Activated CD4-positive, alpha-beta T cell treated with anti-CD3 and anti-CD28 coated beads, Interleukin-2, amount 50 U/mL, for 16 hours (primary cell): Measurements from ENCODE around the gene DTD1.

Experiments used
- DNase-seq: peaks from one replicate; pipeline ENCODE4 v3.0.0-alpha.2; 2020

Gene DTD1

DNA sequence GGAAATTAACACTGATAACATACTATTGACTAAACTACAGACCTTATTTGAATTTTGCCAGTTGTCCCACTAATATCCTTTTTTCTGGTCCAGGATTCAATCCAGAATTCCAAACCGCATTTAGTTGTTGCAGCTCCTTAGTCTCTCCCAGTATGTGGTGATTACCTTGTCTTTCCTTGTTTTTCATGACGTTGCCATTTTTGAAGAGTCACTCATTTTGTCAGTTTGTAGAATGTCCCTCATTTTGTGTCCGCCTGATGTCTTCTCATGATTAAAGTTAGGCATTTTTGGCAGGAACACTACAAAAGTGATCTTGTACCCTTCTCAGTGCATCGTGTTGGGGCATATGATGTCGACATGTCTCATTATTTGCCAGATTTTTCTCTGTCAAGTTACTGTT, 33.1 kb downstream of the DTD1 start:
- DNase-seq: no peak

DNA sequence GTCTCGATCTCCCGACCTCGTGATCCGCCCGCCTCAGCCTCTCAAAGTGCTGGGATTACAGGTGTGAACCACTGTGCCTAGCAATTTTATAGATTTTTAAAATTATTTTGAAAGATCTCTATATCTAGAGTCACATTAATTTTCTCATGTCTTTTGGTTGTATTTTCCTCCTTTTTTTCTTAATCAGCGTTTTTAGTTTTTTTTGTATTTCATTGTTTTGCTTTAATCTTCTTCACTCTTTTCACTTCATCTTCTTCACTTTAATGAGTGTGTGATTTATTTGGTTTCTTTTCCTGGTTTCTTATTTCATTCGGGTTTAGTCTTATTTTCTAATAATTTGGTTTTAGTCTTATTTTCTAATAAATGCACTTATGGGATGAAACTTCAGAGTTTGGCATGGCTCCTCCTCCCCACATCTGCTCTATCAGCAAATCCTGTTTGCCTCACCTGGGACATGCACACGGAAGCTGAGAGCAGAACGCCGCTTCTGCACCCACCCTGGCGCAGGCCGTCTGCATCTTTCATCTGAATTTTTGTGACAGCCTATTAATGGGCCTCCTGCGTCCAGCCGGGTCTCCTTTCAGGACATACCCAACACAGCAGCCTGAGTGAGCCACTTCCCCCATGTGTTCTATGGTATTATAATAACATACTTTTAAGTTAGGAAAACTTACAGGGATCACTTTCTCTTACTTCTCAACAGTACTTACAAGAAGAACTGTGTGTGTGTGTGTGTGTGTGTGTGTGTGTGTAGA, 35.5 kb downstream of the DTD1 start:
- no peak for DNase-seq

DNA sequence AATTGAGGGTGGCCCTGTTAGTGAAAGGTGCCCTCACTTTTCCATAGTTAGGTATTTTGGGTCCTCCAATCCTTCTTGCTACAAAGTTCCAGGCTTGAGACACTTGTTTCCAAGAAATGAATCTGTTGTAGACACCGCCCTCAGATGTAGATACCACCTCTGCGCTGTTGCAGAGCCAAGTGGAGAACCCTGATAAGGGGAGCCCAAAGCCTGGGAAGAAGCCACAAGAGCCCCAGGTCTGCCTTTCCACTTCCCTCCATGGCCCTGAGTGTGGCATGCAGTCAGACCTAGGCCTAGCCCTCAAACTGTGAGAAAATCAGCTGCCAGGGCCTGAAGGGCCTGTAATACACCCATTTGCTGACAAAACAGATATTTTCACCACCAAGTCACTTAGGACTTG, 37.1 kb downstream of the DTD1 start:
- DNase-seq: no peak

DNA sequence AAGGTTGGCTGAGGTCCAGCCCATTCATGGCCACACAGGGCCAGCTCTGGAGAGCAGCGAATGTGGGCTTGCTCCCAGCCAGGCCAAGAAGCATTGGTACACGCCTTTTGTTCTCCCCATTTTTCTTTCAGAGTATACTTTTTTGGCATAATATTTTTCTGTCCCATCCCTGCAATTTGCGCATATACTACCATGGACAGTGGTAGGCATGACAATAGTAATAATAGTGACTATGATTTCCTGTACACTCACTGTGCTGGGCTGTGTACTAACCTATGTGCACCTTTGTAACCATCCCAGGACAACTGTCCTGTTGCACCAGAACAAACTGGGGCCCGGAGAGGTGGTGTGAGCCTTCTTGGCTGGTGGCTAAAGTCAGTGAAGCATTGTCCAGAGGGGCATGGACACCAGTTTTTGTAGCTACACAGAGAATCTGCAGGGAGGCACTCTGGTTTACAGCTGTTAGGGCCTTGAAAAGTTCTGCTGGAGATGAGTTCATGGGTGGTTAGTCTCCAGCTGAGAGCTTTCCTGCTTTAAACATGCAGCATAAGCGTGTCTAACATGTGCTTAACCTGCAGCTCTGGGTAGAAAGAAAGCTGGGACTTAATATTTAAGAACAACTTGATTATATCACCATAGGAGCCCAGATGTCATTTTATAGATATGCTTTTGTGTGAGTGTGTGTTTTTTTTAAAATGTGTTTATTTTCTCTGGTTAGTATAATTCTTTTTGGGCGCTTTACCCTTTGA, 38.2 kb downstream of the DTD1 start:
- DNase-seq: no peak

DNA sequence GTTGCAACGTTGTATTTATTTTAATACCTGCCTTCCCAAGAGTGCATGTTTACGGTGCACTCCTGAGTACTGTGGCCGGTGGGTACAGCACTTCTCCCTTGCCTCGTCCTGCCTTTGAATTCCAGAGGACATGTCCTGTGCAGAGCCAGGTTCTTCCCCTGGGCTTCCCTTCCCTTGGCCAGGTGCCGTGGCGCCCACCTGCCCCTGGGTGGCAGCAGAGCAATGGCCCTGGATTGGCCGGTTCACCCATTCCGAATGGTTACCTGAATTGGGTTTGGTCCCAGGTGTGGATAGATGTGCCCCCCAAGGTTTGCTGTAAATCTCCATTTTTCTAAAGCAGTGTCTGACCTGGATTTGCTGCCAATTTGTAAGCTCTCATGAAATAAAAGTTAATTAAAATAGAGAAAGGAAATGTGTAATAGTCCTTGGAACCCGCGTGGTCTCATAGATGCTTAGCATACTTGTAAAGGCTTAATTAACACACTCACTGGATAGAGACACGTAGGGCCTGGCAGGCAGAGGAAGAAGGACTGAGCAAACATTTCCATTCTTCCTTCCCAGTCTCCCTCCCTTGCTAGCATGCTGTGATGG, 40.6 kb downstream of the DTD1 start:
- DNase-seq: no peak

DNA sequence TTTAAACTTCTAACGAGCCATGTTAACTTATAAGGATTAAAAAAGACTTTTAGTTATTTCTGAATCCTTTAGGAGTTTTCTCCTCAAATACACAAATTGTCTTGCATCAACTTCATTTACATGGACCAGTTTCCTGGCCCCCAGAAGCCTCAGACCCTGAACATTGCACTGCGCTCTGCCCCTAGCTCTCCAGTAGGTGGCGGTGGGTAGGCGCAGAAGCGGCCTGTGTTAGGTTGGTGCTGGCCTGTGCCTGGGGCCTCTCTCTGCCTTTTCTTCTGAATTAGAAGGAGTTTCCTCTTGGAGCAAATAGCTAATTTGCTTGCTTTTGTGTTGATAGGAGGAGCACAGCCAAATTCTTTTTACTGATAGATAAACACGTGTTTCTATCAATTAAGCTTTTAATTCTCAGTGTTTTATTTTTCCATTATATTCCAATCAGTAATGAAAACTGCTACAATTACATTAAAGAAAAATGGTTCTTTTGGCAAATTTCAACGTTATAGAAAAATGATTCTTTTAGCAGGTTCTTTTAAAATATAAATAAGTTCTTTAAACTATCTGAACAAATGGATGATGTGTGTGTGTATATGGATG, 44.4 kb downstream of the DTD1 start:
- DNase-seq: peak; percentile 61

DNA sequence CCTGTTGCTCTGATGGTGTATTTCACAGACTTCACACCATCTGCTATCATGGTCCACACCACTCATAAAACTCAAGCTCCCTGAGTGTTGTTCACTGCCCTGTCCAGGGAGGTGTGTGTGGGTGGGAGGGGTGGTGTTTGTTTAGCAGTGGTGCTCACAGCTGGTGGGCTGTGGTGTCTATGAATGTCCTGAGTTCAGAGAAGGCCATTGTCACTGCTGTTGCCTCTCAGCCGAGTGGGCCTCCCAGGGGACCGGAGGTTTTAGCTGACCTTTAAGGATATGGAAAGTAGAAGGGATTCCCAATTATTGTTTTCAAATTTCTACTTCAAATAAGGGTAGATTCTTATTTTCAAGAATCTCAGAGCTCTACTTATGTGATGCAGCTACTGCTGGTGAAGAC, 45.6 kb downstream of the DTD1 start:
- DNase-seq: no peak

DNA sequence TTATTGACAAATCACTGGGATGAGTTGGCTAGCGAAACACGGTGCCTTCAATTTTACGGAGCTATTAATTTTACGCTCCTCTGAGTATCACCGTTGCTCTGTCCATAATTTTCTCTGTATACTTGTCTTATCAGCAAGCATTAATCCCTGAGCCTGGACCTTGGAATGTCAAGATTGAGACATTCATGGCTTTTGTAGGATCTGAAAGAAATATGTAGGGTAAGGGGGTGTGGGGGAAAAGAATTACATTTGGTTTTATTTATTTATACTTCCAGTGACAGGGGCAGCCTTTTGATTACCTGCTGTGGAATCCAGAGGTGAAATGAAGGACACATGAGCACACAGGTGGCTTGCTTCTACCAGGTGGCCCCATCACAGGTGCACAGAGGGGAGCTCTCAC, 46.6 kb downstream of the DTD1 start:
- DNase-seq: no peak

DNA sequence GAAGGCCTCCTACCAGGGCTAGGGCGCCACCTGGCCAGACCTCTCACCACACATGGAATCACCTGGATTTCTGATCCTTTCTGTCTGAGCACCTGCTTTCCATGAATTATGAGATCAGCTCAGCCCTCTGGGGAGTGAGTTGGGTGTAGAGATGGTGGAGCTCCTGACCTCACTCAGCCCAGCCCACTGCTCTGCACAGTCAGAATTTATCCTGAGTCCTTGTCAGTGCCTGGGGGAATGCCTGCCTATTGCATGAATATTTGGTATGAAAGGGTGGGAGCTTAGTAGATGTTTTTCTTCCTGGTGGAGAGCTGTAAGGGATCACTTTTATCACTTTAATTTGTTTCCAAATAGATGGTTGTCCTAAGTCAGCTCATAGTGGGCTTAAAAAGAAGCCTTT, 47.5 kb downstream of the DTD1 start:
- no peak for DNase-seq

DNA sequence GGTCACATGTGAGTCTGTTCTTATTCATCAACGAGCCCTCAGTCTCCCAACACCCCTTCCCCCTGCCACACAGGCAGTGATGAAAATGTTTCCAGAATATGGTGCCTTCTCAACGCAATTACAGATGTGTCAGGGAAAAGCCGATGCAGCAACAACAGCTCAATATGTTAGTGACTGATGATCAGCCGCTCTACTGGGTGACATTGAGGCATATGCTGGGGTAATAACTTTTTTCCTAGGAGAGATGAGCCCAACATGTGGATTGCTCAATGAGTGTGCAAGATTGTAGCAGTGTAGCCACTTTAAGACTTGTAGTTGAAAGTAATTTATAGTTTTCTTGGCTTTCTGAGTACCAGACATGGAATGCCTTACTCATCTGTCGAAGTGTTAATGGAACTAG, 49.4 kb downstream of the DTD1 start:
- DNase-seq: no peak

DNA sequence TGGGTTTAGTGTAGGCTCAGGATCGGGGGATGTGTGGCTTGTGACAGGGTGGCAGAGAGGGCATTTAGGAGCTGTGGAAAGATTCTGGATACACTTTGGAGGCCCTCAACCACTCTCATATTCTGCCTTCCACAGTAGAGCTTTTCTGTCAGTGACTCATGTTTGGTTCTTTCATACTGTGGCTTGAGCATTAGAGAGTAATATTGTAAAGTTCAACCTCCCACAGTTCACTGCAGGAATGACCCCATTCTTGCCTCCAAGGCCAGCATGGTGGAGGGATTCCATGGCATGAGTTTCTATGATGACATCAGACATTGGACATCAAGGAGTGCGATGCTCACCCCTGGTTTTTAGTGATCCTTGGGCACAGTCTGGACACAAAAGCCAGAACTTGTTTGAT, 50.9 kb downstream of the DTD1 start:
- DNase-seq: no peak

DNA sequence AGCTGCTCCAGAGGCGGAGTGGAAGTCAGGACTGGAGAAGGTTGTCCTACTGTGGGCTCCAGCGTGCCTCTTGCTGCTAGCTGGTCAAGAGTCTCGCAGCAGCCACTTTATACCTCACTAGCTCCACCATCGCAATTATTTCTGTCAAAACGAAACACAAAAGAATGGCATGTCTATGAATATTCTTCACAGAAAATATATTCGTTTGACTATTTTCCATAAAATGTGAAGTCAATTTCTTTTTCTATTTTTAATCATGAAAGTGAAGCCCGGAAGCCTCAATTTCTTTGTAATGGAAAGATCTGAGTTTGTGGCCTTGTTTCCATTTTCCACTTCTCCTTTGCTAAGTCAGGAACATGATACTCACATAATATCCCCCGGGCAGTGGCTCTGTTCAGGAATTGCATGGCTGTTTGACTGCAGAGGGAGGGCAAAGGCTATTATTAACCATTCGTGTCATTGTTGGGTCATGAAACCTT, 51.7 kb downstream of the DTD1 start:
- DNase-seq: no peak

DNA sequence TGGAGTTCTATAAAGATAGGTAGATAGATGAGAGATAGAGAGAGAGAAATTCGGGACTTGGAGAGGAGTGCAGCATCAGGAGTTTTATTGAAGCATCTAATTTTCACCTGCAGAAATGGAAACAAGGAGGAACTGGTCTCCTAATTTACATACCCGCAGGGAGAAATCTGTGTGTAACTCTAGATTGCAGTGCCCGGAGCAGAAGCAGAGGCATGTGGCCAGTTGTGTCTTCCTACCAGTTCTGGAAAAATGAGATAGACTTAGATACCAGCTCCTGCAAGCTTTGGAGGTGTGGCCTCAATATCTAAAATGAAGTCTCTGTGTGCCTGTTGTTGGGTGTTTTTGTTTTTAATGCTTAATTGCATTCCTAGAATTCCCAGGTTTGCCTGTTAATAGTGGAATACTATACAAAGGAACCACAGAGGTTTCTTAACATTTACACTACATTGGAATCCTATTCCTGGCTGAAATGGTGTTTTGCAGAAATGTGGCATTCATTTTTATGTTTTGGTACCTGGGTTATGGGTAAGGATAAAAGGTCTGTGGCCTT, 57.4 kb downstream of the DTD1 start:
- no peak for DNase-seq

DNA sequence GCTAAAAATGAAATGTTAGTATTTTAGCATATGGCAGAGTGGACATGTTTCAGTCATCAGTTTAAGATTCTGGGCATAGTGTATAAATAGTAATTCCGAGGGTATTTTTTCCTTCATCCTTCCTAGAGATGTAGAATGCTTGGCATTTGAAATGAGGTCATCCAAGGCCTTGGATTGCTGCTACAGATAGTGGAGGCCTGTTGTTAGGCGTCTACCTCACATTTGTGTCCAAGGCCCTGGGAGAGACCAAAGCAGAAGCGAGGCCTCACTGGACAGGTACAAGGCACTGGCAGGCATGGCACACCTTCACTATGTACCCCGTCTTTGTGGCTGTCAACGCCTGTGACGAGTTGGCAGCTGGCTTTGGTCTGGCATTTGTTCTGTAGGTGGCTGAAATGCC, 58.0 kb downstream of the DTD1 start:
- DNase-seq: no peak

DNA sequence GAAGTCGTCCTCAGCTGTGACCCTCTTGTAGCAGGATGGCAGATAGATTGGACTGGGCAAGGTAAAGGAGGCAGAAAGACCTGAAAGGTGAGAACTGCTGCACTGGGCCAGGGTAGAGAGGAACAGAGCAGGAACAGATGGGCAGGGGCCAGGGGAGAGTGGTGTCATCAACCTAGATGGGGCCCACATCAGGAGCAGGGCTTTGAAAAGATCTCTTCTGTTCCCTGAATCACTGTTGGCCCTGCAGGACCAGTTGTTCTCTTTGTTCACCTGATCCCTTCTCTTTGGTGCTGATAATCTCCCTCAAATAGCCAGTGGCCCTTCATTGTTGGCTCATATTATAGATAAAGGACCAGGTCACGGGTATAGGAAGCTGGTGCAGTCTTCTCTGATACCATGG, 59.9 kb downstream of the DTD1 start:
- no peak for DNase-seq

DNA sequence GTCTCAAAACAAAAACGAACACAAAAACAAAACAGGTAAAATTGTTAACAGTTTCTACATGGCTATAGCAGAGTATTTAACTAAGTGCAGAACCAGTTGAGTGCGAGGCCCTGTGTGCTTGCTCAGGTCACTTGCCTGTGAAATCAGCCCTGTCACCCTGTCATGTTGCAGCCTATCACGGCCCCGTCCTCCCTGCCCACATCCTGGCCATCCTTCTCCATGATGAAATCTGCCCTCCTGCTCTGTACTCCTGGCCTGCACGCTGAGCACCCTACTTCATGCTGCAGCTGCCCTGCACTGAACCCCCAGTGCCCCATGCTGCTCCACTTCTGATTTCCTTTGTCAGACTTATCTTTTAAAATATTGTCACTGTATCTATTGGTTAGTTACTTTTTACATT, 62.4 kb downstream of the DTD1 start:
- DNase-seq: no peak

DNA sequence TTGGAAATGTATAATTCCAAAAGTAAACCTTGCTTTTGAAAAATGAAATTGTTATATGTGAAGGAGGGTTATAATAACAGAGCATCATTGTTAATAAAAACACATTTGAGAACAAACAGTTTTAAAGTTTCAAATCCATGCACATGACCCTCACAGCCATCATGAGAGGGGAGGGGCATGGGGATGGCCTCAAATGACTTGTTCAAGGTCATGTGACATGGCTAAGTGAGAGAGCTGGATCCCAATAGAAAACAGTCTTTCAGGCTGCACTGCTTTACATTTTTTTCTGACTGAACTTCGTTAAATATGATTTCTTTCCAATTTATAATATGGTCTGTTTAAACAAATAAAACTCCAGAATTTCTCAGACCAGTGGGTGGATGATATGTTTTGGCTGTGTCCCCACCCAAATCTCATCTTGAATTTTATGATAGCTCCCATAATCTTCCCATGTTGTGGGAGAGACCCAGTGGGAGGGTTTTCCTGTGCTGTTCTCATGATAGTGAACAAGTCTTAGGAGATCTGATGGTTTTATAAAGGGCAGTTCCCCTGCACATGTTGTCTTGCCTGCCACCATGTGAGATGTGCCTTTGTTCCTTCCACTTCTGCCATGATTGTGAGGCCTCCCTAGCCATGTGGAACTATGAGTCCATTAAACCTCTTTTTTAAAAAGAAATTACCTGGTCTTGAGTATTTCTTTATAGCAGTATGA, 66.0 kb downstream of the DTD1 start:
- DNase-seq: no peak

DNA sequence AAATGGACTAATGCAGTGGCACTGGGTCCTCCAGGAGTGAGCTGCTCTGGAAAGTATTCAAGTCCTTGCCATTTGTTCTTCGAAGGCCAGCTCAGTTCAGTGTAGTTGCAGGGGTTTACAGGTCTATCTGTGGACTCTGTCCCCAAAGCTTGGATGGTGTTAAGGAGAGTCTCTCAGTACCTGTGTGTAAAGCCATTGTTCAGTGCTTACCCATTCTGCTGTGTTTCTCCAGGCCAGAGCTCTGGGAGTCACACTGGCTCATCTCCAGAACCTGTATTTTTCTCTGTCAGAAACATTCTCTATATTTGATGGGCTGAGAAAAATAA, 66.6 kb downstream of the DTD1 start:
- DNase-seq: no peak

DNA sequence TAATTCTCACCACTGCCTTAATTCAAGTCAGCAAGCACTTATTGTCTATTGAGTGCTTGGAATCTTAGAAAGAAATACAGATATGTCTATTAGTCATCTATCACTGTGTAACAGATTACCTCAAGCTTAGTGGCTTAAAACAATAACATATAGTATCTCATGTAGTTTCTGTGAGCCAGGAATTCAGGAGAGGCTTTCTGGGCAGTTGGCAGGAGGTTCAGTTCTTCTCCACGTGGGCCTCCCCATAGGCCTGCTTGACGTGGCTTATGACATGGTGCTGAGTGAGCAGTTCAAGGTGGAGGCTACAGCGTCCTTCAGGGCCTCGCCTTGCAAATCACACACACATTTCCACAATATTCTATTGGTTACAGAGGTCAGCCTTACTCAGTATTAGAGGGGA, 69.7 kb downstream of the DTD1 start:
- no peak for DNase-seq

DNA sequence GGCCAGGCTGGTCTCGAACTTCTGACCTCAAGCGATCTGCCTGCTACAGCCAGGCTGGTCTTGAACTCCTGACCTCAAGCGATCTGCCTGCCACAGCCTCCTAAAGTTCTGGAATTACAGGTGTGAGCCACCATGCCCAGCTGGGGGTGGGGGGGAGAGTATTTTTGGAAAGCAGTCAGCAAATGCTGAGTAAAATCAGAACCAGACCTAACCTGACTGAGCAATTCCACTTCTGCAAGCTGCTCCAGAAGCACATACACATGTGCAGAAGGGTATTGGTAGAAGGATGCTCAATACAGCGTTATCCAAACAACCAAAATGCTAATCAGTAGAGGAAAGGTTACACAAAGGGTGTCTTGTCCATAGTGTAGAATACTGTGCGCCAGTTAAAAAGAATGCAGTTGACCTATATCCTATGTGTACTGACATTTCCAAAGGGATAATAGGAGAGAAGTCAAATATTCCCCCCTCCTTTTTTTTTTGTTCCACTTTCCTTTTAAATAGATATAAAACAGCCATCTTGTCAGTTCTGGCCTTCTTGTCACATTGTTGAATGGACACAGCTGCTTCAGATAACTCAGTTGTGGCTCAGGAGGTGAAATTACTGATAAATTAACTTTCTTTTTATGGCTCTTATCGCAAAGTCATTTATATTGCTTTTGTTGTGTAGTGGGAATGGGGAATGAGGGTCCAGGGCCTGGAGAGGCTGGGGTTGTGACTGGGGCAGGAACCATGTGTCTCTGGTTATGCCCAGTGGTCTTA, 74.6 kb downstream of the DTD1 start:
- DNase-seq: peak; percentile 20

DNA sequence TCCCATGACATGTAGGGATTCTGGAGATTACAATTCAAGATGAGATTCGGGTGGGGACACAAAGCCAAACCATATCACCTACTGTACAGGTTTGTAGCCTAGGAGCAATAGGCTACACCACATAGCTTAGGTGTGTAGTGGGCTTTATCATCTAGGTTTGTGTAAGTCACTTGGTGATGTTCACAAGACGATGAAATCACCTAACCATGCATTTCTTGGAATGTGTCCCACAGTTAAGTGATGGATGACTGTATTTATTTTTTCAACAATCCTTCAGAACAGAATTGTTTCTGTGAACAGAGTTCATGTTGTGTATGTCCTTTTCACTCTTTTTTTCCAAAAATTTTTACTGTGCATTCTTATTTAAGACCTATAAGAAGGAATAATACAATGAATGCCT, 76.1 kb downstream of the DTD1 start:
- DNase-seq: no peak

DNA sequence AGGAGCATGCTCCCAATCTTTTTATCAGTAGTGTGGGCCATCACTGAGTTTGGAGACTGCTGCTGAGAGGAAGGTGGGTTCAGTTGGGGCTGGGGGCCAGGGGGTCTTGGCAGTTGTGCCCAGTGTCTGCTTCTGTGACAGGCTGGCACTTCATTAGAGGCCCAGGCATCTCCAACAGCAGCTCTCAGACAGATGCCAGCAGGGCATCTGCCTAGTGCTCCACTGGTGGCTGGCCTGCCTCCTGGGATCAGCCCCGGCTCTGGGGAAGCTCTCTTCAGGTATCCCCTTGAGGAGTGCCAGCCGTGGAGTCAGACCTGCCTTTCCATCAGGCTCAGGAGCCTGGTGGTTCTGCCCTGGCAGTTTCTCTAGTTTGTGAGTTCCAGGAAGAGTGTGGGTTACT, 77.3 kb downstream of the DTD1 start:
- no peak for DNase-seq
